ENCODE results near the gene MAGOHB. TPM values are rescaled to one million over a fixed set of nuclear protein-coding genes. Genes with fewer than 3 reads are reported as not detected.
"Not testable (repeated sequence)": the region's sequence is repeated elsewhere in the genome, so short reads cannot be mapped to it uniquely, and the experiment has no call there.

MAGOHB gene
- 161 TPM for polyA plus RNA-seq (2012; ENCODE audit: insufficient read depth, insufficient read length)

DNA sequence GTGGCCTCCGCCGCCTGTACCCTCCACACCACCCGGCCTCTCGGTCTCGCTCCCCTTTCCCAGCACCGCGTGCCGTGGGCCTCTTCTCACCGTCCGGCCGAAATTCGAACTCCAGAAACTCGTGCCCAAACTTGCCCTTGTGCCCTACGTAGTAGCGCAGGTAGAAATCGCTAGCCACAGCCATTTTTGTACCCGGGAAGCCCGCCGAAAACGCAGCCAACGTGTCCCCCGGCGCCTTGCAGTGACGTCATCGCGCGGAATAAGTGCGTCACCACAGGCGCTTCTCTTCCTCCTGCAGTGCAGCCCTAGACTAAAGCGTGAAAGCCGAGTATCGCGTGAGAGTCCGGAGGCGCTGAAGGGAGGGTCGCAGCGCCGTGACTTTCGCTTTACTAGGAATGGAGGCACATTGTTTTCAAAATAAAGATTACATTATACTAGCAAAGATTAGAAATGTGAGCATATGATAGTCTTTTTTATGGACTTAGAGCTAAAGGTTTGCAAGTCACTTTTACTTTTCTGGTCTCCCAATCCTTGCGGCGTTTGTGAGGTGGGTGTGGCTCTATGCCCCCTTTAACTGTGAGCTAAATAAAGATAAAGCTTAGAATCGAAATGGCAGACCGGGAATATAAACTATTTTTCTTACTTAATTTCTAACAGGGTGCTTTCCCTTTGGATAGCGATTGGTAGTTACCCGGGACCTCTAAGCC lies at the start of gene MAGOHB:
TSS of gene MAGOHB (minus strand) at position 261 of the 707 bp plus-strand sequence. CDS start at position 184, 77 bp downstream.
- H3K4me3 ChIP-seq (ENCODE audit: low read length) = peak within 1 kb of the TSS; percentile 90
- peak; percentile 95 for DNase-seq (ENCODE audit: low read depth, low spot score)

DNA sequence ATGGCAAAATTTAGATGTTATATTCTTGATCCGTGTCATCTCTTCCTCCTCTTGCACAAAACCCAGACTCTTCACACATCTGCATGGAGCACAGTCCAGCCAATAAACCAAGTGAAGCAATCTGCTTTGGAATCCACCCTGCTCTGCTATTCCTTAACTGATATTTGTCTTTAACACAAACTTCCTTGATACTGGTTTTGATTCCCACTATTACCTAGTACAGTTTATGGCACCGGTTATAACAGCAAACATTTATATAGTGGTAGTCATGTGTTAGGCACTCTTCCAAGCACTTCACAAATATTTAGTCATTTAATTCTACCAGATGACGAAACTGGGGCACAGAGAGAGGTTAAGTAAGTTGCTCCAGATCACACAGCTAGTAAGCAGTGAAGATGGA lies 47.9 kb upstream of the MAGOHB start:
- no peak overlapping the region for H3K4me3 ChIP-seq (ENCODE audit: low read length)
- DNase-seq (ENCODE audit: low read depth, low spot score) = no peak

DNA sequence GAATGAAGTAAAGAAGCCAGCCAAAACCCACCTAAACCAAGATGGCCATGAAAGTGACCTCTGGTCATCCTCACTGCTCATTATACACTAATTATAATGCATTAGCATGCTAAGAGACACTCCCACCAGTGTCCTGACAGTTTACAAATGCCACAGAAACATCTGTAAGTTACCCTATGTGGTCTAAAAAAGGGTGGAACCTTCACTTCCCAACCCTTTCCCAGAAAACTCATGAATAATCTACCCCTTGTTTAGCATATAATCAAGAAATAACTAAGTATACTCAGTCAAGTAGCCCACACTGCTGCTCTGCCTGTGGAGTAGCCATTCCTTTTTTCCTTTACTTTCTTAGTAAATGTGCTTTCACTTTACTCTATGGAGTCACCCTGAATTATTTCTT lies 40.6 kb upstream of the MAGOHB start:
- no peak overlapping the region for H3K4me3 ChIP-seq (ENCODE audit: low read length)
- no peak for DNase-seq (ENCODE audit: low read depth, low spot score)

DNA sequence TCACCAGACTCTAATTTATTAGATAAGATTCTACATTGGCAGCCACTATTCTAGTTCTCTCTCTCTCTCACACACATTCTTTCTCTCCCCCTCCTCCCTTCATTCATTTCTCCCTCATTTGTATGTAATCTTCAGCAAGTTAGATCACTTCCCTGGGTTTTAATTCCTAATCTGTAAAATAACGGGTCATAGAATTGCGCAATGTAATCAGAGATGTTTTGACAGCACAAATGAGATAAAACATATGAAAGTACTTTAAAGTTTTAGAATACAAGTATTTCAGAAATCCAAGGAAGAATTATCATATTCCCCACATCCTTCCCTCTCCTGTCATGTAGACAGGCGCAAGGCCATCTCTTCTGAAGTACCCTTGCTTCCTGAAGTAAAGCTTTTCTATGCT lies 38.8 kb upstream of the MAGOHB start:
- no peak overlapping the region for H3K4me3 ChIP-seq (ENCODE audit: low read length)
- DNase-seq (ENCODE audit: low read depth, low spot score) = no peak

DNA sequence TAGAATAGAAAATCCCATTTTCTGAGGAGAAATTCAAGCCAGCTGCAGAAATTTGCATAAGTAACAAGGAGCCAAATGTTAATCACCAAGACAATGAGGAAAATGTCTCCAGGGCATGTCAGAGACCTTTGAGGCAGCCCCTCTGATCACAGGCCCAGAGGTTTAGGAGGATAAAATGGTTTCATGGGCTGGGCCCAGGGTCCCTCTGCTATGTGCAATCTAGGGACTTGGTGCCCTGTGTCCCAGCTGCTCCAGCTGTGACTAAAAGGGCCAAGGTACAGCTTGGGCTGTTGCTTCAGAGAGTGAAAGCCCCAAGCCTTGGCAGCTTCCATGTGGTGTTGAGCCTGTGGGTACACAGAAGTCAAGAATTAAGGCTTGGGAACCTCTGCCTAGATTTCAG lies 33.2 kb upstream of the MAGOHB start:
- H3K4me3 ChIP-seq (ENCODE audit: low read length); DNase-seq (ENCODE audit: low read depth, low spot score): not testable (repeated sequence)

DNA sequence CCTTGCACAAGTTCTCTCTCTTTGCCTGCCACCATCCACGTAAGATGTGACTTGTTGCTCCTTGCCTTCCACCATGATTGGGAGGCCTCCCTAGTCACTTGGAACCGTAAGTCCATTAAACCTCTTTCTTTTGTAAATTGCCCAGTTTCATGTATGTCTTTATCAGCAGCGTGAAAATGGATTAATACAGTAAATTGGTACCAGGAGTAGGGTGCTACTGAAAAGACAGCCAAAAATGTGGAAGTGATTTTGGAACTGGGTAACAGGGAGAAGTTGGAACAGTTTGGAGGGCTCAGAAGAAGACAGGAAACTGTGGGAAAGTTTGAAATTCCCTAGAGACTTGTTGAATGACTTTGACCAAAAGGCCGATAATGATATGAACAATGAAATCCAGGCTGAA lies 32.5 kb upstream of the MAGOHB start:
- no peak for DNase-seq (ENCODE audit: low read depth, low spot score)
- no peak overlapping the region for H3K4me3 ChIP-seq (ENCODE audit: low read length)

DNA sequence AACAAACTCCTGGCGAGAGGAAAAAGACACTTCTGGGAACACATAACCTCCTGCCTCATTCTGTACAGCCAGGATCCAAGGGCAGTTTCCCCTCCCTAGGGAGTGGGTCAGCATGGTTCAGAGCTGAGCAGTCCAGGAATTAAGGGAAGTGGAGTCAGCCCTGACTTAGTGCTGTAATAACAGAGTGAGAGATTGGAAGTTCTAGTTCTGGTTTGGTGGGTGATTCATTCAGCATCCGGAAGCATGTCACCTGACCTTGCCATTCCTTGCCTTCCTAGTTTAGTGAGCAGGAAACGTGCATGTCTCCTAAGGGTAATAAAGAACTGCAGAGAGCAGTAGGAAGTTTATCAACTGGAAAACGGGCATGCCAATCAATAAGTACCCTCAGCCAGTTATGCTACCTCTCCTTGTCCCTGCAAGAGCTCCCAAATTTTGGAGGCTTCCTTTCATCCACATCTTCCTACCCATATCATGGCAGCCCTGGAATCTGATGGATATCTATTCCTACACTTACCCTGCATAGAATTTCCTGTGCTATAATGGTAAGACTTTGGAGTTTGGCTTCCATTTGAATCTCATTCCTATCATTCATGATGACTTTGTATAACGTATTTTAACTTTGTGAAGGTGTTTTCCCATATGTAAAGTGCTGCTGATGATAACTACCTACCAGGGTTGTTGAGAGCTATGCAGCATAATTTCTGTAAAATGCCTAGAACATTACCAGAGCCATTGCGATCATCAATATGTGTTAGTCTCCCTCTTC lies 28.5 kb upstream of the MAGOHB start:
- no peak for DNase-seq (ENCODE audit: low read depth, low spot score)
- H3K4me3 ChIP-seq (ENCODE audit: low read length) = no peak overlapping the region

DNA sequence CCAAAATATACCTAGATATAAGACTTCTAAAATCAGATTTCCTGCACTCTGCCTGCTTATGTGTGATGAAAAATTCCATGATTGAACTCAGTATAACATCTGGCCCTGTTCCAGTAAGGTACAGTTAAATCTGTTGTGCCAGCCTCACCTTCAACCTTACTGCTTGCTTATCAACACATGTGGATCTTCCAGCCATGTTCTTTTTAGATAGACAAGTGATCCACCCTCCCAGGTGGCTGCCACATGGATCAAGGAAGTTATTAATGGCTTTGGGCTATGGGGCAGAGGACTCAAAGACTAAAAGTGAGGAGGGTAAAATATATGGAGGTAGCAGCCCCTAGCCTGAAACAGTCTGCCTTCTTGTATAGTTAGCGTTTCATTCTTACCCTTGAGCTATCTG lies 25.3 kb upstream of the MAGOHB start:
- no peak for DNase-seq (ENCODE audit: low read depth, low spot score)
- no peak overlapping the region for H3K4me3 ChIP-seq (ENCODE audit: low read length)

DNA sequence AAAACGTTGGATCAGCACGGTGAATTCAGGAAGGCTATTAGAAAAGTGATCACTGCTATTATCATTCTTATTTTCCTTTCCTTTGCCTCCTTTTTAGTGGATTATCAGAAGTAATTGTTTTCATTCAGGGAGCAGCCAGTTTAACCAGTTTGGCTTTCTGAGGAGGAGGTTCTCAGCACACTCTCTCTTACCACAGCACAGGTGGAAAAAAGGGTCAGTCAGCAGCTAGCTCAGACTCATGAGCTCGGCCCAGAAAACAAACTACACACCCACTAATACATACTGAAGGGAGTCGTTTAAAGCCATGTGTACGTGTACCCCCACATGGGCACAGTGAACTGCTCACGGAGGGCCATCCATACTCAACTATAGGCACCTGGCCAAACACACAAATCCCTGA lies 23.2 kb upstream of the MAGOHB start:
- DNase-seq (ENCODE audit: low read depth, low spot score) = no peak
- H3K4me3 ChIP-seq (ENCODE audit: low read length) = no peak overlapping the region

DNA sequence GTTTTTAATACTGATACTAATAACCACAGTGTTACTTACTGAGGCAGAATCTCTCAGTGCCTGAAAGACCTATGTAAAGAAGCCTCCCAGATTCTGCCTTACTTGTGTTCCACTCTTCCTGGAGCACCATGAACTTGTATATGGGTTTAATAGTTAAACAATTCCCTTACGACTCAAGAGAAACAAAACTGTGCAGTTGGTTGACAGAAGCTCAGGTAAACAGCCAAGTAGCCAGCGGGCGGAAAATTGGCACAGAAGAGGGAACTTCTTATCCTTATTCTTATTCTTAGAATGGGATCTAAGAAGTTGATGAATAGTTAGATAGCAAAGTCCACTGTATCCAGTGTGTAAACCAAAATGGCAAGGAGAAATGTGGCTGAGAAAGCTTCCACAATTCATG lies 22.7 kb upstream of the MAGOHB start:
- no peak for DNase-seq (ENCODE audit: low read depth, low spot score)
- no peak overlapping the region for H3K4me3 ChIP-seq (ENCODE audit: low read length)

DNA sequence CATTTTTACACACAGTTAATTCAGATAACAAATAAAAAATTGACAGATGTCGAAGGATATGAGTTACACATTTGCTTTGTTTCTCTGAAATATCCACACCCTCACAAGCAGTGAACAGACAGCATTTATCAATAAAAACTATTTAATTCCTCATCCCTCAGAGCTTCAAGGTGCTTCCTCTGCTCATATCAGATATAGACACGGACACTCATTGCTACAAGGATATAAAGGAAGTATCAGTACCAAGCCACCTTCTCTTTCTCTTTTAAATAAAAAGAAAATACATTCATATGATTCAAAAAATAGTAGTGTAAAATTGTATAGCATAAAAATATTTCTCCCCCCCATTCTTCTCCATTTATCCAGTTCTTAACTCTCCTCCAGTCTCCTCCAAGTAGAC lies 21.9 kb upstream of the MAGOHB start:
- no peak for DNase-seq (ENCODE audit: low read depth, low spot score)
- H3K4me3 ChIP-seq (ENCODE audit: low read length) = no peak overlapping the region

DNA sequence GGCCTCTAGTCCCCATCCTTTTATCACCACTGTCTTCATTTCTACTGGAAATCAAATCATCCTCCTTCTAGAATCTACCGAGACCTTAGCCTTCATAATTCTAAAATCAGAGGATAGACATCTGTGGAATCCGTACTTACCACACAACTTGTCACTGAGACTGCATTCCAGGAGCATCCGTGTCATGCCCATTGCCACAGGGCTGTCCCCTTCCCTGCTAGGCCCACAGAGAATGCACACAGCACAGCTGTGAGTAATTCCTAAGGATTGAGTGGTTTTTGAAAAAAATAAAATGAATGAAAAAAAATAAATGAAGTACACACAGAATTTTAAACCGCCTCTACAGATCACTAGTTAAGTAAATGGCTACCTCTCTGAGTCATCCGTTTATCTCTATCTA lies 21.0 kb upstream of the MAGOHB start:
- H3K4me3 ChIP-seq (ENCODE audit: low read length) = no peak overlapping the region
- DNase-seq (ENCODE audit: low read depth, low spot score) = no peak

DNA sequence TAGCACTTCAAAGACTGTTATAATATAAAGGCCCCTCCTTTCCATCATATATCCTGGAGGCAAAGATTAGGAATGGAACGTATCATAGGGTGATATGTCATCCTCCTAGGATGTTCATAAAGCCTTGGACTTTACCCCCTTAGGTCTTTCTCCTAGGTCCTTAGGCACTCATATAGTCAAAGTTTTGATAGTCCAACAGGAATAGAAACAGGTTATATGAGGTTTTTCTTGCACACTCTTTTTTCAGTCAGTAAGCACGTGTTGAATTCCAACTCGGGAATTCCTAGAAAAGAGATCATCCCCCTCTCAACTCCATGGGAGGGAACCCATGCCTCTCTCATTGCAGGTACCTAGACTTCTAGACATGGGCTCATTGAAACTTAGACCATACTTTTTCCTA lies 20.1 kb upstream of the MAGOHB start:
- no peak for DNase-seq (ENCODE audit: low read depth, low spot score)
- H3K4me3 ChIP-seq (ENCODE audit: low read length) = no peak overlapping the region

DNA sequence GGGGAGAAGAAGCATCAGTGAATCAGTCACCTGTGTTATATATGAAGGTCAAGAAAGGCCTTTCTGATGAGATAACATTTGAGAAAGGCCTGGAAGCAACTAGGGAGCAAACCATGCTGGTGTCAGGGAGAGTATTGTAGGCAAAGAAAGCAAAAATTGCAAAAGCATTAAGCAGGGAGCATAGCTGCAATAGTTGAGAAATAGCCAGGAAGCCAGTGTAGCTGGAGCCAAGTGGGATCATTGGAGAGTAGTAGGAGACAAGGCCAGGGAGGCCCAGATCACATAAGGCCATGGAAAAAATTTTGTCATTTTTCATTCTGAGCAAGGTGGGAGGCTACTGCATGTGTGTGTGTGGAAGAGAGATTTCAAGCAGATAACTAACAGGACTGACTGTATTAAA lies 18.8 kb upstream of the MAGOHB start:
- no peak overlapping the region for H3K4me3 ChIP-seq (ENCODE audit: low read length)
- DNase-seq (ENCODE audit: low read depth, low spot score) = no peak

DNA sequence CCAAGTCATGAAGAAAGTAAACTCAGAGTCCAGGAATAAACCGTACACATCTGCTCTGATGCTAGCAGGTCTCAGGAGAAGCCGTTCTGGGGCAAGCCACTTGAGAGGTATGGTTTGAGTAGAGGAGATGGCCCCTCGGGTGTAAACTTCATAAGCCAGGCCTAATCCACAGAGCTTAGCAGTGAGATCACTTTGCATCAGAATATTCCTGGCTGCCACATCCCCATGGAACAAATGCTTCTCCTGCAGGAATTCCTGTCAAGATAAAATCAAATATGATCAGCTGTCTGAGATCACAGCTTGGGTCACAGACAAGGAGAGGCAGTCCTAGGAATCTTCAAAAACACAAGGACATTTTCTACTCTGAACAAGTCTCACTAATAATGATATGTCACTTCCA lies 11.2 kb upstream of the MAGOHB start:
- no peak for DNase-seq (ENCODE audit: low read depth, low spot score)
- no peak overlapping the region for H3K4me3 ChIP-seq (ENCODE audit: low read length)

DNA sequence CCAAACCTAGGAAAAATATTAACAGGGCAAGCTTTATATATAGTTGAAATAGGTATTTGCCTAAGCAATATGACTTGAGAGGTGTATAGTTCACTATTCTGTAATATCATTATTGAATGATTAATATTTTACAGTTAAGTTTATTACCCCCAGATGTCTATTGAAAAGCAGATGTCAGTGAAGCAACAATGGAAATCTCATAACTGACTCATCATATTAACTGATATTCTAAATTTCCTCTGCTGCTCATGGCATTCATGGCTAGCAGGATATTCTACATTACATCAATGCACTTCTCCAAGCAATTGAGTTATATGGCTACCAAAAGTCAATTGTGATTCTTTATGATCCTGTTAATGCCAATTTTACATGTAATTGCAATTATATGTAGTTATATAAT lies 9.7 kb upstream of the MAGOHB start:
- H3K4me3 ChIP-seq (ENCODE audit: low read length) = no peak overlapping the region
- DNase-seq (ENCODE audit: low read depth, low spot score) = no peak

DNA sequence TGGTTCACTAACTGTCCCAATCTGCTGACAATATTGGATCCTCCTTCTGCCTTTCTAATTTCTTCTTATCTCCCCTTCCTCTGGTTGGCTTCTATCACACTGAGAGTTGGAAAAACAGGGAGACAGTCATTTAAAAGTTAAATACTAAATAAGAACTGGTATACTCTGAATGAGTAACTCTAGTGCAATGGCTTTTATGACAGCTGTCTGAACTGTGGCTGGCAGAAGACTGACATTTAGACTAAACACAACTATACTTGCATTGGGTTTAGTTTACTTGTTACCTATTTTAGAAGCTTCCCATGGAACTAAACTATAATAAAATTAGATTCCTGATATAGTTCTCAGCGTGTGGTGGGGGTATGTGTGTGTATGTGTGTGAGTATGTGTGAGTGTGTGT lies 7.9 kb upstream of the MAGOHB start:
- no peak for DNase-seq (ENCODE audit: low read depth, low spot score)
- H3K4me3 ChIP-seq (ENCODE audit: low read length) = no peak overlapping the region

DNA sequence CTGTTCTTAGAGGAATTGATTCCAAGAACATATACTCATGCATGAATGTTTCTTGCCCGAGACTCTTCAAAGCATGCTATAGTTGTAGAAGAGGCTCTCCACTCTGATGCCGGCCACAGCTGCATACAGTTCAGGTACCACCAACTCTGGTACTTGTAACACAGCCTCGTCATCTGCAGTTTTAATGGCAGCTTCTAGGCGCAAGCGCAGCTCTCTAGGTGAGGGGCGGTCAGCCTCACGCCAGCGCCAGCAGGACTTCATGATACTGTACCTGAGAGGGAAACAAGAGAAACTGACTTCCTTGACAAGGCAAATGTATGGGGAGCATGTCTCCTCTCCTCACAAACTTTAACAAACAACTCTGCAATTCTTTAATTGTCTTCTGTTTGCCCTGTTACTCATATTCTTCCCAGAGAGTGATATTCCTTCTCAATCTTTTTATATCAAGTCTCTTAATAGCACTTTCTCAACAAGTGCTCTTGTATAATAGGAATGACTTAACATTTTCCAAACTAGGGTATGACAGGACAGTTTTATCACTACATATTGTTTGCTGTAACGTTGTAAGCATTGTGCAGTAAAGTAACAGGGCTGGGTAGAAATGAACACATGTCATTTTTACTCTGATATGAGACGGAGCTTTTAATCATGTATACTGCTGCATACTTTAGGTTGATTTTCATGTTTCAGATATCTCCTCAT lies 6.8 kb upstream of the MAGOHB start:
- no peak for DNase-seq (ENCODE audit: low read depth, low spot score)
- no peak overlapping the region for H3K4me3 ChIP-seq (ENCODE audit: low read length)

DNA sequence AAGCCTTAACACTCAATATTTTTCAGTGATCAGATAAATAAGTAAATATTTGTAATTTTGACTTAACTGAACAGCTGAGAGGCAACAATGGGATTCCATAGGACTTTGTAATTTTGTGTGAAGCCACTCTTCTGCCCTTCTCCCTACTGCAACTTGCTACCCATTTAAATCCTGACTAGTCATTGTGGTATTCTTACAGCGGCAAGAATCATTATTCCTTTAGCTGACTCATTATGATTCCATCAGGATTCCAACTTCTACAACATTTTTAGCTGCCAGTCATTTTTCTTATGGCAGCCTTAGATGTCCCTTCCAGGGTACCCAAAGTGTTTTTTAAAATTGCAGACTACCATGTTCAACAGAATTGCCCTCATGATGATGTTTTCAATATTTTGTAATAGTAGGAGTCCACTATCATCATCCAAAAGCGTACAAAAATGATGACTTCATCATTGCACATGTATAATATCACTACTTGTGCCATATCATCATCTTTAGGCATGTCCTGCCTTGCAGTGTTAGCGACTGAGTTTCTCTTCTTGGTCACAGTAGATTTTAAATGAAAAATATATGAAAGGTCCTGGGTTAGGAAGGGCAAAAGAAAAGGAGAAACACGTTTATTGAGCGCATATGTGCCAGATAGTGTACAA lies 5.1 kb upstream of the MAGOHB start:
- H3K4me3 ChIP-seq (ENCODE audit: low read length) = no peak overlapping the region
- DNase-seq (ENCODE audit: low read depth, low spot score) = no peak

DNA sequence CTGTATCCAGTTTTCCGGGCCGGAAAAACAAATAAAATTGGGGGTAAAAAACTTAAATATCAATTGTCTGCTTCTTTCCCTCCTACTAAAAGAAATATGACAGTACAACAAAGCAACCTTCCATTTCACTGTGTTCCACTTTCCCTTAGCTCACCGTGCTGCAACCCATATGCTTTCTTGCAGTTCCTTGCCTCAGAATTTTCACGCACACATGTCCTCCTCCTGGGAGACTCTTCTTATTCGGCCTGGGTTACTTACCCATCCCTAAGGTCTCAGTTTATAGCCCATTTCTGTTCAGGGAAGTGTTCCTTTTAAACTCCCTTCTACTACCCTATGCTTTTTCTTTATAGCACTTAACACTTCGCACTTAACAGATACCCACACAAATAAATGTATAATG lies 4.5 kb upstream of the MAGOHB start:
- H3K4me3 ChIP-seq (ENCODE audit: low read length) = no peak overlapping the region
- DNase-seq (ENCODE audit: low read depth, low spot score) = no peak
